Measurements from ENCODE around the gene KIAA1671.

- TF ChIP-seq YY1 (IDR thresholded peaks at IDR 0.05; ENCODE audit: insufficient read depth, insufficient read length) (no peak), SUZ12 (IDR thresholded peaks at IDR 0.05; ENCODE audit: extremely low read depth, insufficient read depth, insufficient read length) (no peak)
Observed at GRCh38 chr22:25156736-25157135, 204.2 kb downstream of the KIAA1671 start.
